VCaP (cell line): Measurements from ENCODE around the gene IVD.

ENCODE experiments used
- H3K27ac ChIP-seq: fragments of 450-650 bp; 2 replicates; pipeline ENCODE4 v1.5.1; 2017
- TF ChIP-seq, protein P1 (sequence below): fragments of 450-650 bp; conservative IDR thresholded peaks from 2 replicates; pipeline ENCODE4 v1.5.1; 2017; ENCODE audit warnings: mild to moderate bottlenecking, moderate library complexity

Gene IVD

DNA sequence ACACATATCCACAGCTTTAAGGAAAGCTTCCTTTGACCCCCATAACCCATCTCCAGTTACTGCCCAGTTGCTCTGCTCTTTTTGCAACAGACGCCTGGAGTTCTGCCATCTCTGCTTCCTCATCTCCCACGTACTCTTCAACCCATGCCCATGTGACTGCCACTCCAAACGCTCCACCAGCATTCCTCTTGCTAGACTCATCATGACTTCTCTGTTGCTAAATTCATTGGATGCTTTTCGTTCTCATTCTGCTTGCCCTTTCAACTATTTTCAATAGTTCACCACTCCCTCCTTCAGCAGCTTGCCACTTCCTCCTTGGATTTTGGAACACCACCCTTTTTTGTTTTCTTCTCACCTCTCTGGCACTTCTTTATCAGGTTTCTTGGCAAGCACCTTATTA is 25.7 kb upstream of the IVD start:
- H3K27ac ChIP-seq = no peak overlapping the region
- TF ChIP-seq, protein P1, sequence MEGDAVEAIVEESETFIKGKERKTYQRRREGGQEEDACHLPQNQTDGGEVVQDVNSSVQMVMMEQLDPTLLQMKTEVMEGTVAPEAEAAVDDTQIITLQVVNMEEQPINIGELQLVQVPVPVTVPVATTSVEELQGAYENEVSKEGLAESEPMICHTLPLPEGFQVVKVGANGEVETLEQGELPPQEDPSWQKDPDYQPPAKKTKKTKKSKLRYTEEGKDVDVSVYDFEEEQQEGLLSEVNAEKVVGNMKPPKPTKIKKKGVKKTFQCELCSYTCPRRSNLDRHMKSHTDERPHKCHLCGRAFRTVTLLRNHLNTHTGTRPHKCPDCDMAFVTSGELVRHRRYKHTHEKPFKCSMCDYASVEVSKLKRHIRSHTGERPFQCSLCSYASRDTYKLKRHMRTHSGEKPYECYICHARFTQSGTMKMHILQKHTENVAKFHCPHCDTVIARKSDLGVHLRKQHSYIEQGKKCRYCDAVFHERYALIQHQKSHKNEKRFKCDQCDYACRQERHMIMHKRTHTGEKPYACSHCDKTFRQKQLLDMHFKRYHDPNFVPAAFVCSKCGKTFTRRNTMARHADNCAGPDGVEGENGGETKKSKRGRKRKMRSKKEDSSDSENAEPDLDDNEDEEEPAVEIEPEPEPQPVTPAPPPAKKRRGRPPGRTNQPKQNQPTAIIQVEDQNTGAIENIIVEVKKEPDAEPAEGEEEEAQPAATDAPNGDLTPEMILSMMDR = no peak

DNA sequence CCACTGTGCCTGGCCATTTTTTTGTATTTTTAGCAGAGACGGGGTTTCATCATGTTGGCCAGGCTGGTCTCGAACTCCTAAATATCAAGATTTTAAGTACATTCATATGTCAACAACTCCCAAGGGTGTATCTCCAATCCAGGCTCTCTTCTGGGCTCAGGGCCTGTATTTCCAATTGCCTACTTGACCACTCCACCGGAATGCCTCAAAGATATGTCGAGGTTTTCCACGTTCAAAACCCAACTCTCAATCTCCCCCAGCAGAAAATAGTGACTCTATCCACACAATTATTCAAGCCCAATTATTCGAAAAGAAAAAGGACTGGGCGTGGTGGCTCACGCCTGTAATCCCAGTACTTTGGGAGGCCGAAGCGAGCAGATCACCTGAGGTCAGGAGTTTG is 25.0 kb upstream of the IVD start:
- H3K27ac ChIP-seq = no peak overlapping the region
- TF ChIP-seq, protein P1 = no peak

DNA sequence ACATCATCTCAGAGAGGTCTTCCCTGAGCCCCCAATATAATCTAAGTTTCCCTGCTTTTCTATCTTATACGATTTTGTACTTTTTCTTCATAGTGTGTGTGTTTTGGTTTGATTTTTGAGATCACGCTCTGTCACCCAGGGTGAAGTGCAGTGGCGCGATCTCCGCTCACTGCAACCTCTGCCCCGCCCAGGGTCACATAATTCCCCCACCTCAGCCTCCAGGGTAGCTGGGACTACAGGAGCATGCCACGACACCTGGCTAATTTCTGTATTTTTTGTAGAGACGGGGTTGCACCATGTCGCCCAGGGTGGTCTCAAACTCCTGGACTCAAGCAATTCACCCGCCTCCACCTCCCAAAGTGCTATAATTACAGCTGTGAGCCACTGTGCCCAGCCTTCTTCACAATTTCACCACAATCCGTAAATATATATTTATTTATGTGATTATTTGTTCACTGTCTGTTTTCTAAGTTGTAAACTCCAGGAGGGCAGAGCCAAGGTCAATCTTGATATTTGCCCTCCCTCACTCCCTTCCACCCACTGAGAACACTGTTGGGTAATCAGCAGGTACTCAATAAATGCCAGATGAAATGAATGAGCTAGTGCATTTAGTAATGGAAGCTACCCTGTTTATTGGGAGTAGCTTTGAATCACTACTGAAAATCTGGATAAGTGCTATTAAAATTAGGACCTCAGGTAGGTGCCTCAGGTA is 23.6 kb upstream of the IVD start:
- TF ChIP-seq, protein P1 = no peak
- peak overlapping the region; percentile 82 for H3K27ac ChIP-seq

DNA sequence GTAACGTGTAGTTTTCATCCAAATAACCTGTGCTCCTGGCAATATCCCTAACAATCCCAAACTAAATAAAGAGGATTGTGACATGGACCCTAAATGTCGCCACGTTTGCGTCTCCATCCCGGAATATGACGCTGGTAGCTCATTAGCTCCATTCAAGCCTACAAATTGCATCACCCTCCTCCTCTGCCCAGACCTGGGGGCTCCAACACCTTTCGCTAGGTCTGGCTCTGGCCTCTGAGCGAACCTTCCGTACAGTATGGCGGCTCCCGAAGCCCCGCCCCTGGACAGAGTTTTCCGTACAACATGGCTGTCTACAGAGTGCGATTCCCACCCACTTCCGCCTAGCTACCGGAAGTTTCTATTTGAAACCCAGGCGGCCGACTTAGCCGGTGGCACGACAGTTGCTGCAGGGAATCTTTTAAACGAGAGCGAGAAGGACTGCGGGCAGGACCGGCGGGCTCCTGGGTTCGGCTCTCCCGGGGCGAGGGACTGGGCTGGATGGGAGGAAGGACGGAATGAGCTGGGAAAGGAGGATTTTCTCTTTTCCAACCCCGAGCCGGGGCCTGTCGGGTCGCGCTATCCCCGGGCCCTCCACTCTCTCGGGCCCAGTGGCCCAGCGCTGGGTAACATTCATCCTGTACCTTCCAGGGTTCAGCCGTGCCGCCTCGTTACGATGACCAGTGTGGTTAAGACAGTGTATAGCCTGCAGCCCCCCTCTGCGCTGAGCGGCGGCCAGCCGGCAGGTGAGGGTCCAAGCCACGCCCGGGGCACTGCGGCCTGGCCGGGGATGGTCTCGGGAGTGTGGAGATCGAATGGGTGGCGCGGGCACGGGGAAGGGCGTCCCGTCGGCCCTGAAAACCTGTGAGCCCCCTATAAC is 22.8 kb upstream of the IVD start, which contains the start of gene KNSTRN:
KNSTRN (plus strand) TSS at position 142 of the 877 bp plus-strand sequence; CDS start at position 257, 115 bp downstream.
- TF ChIP-seq, protein P1 = no peak
- H3K27ac ChIP-seq = peak within 1 kb of the TSS; percentile 82

DNA sequence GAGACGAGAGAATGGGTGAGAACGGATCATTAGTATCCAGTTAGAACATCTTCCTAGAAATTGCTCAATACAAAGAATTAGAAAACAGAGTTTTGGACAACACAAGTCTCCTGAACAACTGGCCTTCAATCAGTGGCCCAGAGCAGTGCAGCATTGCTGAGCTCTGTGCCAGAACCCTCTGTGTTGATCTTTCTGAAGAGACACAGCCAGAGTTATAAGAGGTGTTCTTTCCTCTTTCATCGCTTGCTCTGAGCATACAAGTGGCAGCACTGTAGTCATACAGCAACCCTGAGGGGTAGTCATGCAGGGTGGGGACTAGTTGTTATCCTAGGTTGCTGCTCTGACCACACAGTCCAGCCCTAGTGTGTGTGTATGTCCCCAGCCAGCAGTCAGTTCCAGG is 19.1 kb upstream of the IVD start:
- TF ChIP-seq, protein P1 = no peak
- peak overlapping the region; percentile 91 for H3K27ac ChIP-seq

DNA sequence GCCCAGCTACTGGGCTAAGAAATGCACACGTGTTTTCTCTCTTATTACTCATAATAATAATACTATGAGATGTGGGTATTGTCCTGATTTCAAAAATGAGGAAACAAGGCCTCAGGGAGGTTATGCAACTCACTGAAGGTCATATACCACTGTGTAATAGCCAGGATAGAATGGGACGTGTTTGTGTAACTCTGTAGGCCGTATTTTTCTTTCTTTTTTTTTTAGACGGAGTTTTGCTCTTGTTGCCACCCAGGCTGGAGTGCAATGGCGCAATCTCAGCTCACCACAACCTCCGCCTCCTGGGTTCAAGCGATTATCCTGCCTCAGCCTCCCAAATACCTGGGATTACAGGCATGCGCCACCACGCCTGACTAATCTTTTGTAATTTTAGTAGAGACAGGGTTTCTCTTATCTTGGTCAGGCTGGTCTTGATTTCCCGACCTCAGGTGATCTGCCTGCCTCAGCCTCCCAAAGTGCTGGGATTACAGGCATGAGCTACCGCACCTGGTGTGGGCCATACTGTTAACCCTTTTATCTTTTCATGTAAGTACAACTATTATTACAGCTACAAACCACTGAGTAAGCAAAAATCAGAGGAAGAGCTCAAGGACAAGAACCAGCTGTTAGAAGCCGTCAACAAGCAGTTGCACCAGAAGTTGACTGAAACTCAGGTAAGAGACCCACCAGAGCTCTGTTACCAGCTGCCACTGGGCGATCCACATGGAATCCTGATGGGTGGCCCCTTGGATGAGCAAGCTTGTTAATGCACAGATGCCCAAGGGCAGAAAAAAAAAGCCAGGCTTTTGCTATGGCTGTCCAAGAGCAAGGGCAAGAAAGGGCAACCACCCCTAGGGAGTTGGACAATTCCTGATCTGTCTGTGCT is 16.4 kb upstream of the IVD start:
- TF ChIP-seq, protein P1 = no peak
- H3K27ac ChIP-seq = peak overlapping the region; percentile 91
